Anterior cingulate cortex (tissue), 58 donors: Measurements from ENCODE around the gene ERH.

Experiments used
- DNase-seq, 58 donors: peaks; one replicate each; lab custom pipeline; 2025; lab: John Stamatoyannopoulos, UW

The ERH gene

DNA sequence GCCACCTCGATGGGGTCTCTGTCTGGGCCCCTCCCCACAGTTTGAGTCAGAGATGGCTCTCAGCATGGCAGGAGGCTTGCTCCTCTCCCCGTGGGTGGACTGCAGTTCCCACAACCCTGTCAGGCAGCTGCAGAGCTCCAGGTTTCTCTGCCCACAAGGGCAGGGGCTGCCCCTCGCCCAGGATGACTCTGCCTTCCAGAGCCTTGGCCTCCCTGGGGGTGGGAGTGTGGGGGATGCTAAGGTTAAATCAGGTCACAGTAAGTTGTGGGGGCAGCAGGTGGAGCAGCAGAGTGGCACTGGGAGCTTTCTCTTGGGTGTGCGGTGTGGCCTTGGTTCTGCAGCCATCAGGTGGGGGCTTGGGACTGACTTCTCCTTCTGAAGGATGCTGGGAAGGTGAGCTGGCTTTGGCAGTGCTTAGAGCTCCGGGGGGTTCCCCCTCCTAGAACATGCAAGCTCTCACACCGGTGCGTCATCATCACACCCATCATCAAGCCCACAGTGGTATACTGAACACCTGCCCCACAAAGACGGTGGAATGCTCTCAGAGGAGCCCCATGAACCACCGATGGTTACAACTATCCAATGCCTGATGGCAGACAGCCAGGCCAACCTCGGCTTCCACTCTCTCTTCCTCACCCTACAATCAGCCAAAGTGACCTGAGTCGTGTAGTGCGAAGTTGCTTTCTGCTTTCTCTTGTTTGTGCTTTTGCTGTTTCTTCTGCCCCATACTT, 39.7 kb downstream of the ERH start:
- no peak for DNase-seq

DNA sequence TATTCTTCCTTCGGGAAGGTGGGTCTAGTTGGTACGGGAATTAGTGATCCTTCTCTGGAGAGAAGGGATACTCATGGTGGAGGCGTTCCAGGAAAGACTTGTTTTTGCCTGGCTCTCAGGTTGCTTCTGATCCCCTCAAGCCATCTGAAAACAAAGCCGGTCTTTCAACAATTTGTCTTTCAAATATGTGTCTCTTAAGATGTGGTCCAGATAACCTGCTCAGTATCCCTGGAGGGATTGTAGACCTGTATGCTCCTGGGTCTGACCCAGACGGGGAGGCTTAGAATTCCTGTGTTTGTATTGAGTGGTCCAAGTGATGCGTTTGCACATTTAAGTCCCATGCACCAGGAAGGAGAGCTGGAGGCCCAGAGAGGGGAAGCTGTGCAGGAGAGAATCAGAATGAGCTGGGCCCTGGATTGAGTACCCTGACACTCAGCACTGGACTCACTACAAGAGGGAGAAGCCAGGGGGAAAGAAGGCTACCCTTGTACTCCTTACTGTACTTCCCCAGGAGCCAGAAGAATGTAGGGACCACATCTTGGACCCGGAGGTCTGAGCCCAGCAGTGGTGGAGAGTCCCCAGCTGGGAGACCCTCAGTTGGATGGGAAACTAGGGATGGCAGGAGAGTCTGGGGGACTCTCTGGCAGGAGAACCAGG, 40.4 kb downstream of the ERH start:
- no peak for DNase-seq

DNA sequence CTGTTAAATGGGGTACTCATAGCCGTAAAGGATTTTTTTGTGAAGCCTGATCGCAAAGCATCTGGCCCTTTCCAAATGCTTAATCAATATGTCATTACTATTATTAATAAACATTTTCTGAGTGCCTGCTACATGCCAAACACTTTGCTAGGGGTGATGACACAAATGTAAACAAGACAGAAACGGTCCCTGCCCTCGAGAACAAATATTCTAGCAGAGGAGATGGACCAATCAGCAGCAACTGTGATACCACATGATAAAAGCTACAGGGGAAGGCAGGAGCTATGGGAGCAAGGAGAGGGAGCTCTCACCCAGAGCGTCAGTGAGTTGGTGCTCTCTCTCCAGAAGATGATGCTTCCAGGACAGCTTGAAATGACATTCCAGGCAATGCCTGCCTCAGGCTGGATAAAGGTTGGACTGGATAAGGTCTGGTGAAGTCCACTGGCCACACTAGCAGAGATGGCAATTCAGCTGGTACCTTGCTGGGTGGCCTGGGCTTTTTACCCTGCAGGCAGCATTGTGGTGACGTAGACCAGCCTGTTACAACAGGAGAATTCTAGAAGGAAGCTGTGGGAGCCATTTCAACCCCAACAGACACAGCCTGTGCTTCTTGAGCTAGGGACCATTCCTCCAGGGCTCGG, 41.1 kb downstream of the ERH start:
- DNase-seq: no peak

DNA sequence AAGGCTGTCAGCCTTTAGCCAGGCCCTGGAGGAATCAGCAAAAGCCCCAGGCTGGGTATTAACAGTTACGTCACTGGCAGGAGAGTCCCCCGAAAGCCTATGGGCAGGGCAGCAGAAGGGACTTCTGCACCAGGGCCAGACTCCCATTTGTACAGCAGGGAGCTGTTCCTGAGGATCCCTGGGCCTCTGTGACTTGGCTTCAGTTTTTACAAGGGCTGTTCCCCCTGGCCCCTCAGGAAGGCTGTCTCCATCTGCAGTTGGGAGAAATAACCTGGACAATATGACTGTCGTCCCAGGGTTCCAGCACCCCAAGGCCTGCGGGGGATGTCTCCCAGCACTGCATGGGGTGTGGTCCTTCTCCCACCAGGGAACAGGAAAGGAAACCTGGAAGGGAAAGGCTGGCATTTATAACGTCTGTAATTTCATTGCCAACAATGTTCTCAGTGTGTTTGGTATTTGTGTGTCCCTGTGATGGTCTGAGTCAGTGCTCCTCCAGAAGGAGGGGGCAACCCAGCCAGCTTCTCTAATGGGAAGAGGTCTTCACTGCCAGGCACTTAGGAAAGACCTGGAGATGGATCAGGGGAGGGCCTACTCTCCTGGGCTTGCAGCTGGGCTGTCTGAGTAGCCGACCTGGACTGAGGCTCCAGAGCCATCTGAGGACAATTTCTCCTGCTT, 42.4 kb downstream of the ERH start:
- DNase-seq: peak in 3 of 58 donors; percentile 12 to 30 (median 18)

DNA sequence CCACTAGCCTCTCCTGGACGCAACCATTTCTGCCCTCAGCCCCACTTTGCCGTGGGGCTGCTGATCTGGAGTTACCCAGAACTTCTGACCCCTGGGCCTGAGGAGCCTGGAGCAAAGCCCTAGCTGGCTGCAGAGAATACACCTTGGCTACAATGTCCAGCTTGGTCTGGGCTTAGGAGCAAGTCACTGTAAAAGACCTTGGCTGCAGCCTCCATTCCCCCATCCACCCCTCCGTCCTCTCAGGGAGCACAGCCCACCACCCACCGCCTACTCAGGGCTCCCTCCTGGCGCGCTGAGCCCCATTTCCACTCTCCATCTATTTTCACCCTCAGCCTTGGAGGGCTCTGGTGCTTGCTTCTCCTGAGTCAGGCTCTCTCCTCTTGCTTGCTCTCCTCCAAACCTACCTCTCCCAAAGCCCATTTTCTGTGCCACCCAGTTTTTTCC, 42.9 kb downstream of the ERH start:
- DNase-seq: peak in 2 of 58 donors; percentile 7 to 22

DNA sequence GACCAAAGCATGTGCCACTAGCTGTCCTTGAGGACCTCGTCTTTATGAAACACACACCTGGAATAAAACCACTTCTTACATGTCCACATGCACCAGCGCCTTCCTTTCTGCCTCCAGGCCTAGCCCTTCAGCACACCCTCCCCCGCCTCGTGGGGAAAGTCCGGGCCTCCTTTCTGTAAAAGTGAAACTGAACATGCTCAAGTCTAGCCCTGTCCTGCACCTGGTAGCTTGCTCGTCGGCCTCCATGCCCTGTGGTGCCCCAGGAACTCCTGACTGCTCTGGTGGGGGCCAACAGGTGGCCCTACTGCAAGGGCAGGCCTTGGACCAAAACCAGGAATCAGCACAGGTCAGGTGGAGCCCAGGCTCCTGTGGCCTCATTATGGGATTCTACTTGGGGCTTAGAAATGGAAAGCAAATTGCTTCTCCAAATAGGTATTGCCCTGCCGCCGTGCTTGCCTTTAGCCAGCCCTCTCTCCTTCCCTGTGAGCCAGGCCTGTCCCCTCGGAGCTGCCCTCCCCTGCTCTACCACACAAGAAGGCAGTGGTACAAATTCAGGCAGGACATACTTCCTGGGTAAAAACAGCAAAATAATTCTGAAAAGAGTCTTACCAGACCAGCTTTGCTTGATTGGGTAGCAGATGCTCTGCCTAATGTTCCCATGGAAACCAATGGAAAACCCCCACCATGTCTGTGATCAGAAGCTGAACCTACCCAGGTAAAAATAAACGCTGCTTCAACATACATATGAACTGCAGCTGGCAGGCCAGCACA, 43.5 kb downstream of the ERH start:
- DNase-seq: peak in 16 of 58 donors; percentile 5 to 71 (median 24)

DNA sequence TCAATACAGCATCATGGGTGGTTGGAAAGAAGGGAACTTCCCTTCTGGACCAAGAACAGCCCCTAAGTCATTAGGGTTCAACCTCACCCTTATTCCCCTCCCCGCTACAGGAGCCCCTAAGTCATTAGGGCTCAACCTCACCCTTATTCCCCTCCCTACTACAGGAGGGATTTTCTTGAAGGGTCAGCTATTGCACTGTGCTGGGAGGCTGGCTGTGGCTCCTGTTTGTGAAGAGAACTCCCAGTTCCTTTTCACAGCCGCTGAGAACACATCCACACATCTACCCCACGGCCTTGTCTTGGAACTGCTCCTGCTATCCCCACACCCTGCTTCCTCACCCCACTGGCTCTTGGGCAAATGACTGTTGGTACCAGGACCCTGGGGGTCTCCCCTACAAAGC, 44.9 kb downstream of the ERH start:
- DNase-seq: peak in 1 of 58 donors; percentile 19

DNA sequence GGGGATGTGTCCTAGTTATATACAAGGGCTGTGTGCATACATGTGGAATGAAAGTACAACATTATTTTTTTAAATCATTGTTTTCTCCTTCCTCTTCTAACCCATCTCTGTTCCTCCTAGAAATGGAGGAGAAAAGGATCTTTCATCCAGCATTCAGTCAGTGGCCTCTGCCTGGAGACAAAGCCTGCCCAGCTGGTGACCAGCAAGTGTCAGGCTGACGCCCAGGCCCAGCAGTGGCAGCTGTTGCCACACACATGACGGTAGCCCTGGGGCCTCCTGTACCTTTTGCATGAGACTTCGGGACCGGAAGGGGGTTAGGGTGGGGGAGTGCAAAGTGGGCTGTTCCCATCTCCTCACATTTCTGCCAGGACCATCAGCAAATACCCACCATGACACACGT, 46.2 kb downstream of the ERH start:
- no peak for DNase-seq

DNA sequence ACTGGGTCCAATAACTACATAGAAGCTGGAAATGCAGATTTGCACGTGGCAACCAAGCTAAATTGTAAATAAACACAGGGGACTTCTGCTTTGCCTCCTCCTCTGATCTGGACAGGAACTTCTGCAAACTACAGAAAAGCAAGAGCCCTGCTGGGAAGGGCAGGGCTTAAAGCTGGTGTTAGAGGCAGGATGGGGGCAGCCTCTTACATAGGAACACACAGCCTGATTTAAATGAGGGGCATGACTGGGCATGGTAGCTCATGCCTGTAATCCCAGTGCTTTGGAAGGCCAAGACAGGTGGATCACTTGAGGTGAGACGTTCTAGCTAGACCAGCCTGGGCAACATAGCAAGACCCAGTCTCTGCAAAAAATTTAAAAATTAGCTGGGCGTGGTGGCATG, 46.7 kb downstream of the ERH start:
- DNase-seq: no peak

DNA sequence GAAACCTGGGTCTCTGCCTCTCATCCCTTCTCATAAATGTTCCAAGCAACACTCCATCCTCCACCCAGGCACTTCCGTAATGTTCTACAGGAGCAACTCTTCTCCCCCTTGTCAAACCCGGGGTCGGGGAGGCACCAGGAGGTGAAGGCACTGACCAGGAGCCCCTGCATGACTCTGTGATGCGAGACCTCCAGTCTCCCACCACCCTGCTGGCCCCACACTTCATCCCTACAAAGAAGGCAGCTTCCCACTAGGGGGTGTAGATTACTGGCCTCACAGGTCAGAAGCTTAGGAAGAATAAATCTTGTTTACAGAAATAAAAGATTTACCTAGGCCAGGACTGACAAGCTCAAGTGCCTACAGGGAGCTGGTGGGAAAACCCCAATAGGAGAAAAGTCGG, 47.2 kb downstream of the ERH start:
- DNase-seq: no peak

DNA sequence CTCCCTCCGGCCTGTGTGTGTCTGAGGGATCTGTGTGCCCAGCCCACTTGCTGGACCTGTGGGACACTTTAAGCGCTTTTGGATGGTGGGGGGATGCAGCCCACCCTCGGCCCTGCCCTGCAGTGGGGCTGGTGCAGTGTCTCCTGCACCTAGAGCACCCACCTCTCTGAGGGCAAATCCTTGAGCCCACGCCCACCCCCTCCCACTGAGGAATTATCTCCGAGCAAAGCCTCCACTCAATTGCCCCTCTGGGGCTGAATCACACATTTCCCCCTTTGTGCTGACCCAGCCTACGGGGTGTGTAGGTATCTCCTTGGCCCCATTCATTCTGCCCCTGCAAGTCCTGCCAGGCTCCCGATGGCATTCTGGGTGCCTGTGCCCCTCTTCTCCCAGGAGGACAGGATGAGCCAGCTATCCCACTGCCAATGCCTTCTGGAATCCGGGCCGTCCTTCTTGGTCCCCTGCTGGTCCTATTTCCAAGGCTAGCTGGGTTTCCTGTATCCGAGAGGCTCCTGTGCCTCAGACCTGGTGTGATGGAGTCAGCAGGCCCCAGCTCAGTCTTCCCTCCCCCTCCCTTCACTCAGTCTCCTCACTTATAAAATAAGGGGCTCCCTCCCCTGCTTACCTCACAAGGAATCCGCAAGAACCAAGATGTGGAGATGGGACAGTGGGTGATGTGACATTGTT, 48.9 kb downstream of the ERH start:
- no peak for DNase-seq

DNA sequence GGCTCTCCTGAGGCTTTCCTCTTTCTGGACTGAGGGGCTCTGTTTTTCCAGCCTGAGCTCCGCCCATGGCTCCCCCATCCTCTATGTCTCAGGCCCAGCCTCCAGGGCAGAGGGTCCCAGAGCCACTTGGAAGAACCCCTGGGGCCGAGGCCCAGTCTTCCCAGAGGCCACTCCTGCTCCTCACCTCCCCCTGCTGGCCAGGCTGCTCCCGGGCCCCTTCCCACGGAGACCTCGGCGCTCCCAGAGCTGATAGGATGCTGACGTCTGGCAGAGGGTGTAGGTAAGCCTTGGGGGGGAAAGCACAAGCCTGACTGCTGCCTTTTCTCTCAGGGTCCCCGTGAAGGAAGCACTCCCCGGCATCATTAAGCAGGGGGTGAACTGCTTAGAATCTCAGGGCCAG, 51.4 kb downstream of the ERH start:
- DNase-seq: no peak

DNA sequence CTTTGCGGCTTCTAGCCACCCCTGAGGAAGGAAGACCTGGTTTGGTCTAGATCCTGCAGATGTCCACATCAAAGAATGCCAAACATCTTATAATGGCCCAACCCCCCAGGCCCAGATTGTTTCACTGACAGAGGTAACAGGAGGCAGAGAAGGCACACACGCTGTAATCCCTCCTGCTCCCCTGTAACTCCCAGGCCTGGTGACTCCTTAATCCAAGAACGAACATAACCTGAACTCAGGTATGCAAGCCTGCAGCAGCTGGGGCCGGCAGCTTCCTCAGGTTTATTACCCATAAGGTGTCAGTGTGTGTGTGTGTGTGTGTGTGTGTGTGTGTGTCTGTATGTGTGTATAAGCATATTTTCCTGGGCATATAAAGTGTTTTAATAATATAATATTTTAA, 52.7 kb downstream of the ERH start:
- no peak for DNase-seq

DNA sequence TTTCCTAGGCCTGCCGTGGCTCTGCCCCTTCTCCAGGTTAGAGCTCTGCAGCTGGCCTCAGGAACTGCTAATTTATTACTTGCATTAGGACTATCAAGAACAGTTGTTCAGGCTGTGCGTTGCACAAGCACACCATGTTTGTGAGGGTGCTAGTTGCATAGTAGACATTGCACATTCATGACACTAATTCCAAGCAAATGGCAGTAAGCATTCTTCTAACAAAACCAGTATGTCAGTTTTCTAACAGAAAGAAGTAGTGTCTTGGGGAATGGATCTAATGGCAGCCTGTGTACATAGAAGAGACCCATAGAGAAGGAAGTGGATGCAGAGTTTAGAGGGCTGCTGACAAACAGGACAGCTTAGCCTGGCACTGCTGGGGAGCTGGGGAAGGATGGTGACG, 53.9 kb downstream of the ERH start:
- DNase-seq: no peak

DNA sequence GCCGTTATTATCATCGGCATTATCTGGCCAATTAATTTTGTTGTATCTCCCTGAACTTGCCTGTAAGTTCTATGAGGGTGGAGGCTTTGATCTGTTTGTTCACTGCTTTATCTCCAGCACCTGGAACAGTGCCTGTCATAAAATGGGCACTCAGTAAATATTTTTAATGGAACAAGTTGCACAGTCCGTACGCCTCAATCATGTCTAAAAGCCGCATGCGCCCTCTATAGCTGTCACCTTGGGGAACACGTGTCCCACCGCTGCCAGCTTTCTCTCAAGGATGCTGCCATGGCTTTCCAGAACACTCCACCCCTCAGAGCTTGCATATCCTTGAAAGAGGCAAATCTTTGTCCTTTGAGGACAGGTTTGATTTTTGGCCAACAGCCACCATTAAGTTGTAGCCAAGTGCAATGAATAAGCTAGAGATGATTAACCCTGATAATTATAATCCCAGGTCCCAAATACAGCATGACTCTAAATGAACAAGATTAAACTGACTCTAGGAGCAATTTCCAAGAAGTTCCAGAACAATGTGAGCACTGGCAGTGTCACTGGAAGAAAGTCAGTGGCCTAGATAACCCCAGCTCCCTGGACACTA, 55.1 kb downstream of the ERH start:
- no peak for DNase-seq

DNA sequence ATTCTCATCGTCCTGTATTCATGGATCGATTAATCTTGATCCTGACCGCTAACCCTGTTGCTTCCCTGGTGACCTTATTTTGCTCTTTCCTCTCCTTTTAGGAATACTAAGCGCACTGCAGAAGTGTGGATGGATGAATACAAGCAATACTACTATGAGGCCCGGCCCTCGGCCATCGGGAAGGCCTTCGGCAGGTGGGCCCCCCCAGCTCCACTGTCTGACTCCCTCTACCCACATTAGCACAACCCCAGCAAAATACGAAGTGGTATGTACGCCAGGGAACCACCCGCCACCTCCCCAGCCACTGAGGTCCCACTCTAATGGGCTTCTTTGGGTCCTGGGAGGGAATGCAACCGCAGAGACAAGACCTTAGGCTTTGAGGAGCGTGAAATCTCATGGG, 58.7 kb downstream of the ERH start:
- no peak for DNase-seq

DNA sequence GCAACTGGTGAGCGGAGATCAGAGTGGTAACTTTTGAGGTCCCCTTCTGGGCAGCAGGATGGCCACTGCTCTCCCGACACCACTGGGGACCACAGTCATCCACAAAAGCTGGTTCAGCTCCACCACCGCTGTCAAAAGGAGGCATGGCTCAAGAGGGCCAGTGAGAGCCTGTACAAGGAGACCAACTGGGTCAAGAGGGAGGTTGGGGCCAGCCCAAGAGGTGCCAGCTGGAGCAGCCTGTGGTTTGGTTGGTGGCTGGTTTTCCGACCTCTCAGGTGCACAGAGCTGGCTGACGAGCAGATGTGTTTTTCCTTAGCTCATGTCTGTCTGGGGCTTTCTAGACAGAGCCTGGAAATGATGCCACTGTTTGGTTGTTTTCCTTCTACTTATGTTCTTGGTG, 60.1 kb downstream of the ERH start:
- no peak for DNase-seq

DNA sequence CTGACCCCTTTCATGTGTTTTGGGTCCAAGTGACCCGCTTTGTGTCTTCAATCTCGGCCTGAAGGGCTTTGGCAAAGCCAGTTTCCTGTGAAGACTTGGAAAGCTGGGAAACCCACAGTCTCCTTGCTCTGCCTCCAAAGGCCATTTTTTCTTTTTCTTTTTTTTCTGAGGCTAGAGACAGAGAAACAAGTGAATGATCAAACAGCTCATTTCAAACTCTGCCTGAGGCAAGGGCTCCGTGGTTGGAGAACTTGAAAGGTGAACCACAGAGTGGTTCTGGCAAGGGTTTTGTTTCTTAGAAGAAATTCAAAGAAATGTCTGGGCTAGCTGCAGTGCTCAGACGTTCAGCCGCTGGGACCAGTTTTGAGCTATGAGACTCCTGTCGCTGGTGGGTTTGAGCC, 62.7 kb downstream of the ERH start:
- DNase-seq: peak in 10 of 58 donors; percentile 5 to 51 (median 22)

DNA sequence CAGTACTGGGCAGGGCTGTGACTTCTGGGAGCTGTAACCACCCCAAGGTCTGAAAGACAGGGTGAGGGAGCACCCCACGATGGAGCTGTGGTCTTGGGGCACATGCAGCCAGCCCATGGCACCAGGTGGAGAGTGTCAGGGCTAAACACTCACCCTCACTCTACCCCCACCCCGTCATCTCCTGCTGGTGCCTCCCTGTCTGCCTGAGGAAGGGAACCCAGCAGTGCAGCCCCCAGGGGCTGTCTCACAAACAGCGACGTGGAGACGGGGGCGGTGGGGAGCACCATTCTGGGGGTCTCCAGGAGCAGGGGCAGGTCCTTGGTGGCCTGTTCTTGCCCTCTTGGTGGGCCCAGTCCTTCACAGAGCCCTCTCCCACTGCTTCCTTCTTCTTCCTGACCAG, 63.5 kb downstream of the ERH start:
- DNase-seq: no peak
